ENCODE measurements around the gene PPP1R12A.
"Not testable (repeated sequence)": the region's sequence is repeated elsewhere in the genome, so short reads cannot be mapped to it uniquely, and the experiment has no call there.

DNA sequence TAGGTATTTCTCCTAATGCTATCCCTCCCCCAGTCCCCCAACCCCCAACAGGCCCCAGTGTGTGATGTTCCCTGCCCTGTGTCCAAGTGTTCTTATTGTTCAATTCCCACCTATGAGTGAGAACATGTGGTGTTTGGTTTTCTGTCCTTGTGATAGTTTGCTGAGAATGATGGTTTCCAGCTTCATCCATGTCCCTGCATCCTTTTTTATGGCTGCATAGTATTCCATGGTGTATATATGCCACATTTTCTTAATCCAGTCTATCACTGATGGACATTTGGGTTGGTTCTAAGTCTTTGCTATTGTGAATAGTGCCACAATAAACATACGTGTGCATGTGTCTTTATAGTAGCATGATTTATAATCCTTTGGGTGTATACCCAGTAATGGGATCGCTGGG lies 7.9 kb upstream of the PPP1R12A start:
- not testable (repeated sequence) for TF ChIP-seq POLR2A, POLR2AphosphoS5 (IDR thresholded peaks at IDR 0.05)
- TF ChIP-seq, protein P1, sequence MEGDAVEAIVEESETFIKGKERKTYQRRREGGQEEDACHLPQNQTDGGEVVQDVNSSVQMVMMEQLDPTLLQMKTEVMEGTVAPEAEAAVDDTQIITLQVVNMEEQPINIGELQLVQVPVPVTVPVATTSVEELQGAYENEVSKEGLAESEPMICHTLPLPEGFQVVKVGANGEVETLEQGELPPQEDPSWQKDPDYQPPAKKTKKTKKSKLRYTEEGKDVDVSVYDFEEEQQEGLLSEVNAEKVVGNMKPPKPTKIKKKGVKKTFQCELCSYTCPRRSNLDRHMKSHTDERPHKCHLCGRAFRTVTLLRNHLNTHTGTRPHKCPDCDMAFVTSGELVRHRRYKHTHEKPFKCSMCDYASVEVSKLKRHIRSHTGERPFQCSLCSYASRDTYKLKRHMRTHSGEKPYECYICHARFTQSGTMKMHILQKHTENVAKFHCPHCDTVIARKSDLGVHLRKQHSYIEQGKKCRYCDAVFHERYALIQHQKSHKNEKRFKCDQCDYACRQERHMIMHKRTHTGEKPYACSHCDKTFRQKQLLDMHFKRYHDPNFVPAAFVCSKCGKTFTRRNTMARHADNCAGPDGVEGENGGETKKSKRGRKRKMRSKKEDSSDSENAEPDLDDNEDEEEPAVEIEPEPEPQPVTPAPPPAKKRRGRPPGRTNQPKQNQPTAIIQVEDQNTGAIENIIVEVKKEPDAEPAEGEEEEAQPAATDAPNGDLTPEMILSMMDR (IDR thresholded peaks at IDR 0.05 in 8 of 11, conservative IDR thresholded peaks at IDR 0.05 in 3 of 11) = not testable (repeated sequence)
